PFSK-1 (cell line): ENCODE measurements around the gene PHYHIPL.

Experiments used
- FOXP2 ChIP-seq: optimal IDR thresholded peaks from 2 replicates; pipeline ENCODE3; 2011; ENCODE audit warnings: borderline replicate concordance, control low read depth, inconsistent platforms; ENCODE audit not compliant: insufficient read depth; ENCODE audit errors: extremely low read length, extremely low read depth
- POLR2AphosphoS5 ChIP-seq: IDR thresholded peaks from 2 replicates; pipeline ENCODE4 v1.6.1; 2012; ENCODE audit warnings: low read depth, mild to moderate bottlenecking, control low read depth, low read length, moderate library complexity
- SIN3A ChIP-seq: IDR thresholded peaks from 2 replicates; pipeline ENCODE4 v1.6.1; 2012; ENCODE audit warnings: mild to moderate bottlenecking, low read length, moderate library complexity, borderline replicate concordance; ENCODE audit not compliant: insufficient read depth
- TAF1 ChIP-seq: IDR thresholded peaks from 2 replicates; pipeline ENCODE4 v1.6.1; 2012; ENCODE audit warnings: low read length, control low read depth, borderline replicate concordance; ENCODE audit not compliant: insufficient read depth
- TF ChIP-seq, protein P1 (sequence below), 2 experiments: IDR thresholded peaks; 2 replicates each; pipeline versions ENCODE4 v1.6.1 to v1.8.0; 2011 to 2012; ENCODE audit warnings: low read depth in 2 of 2, low read length in 2 of 2, control low read depth in 1 of 2, inconsistent platforms in 1 of 2, mild to moderate bottlenecking in 1 of 2, moderate library complexity in 1 of 2; ENCODE audit not compliant: insufficient read depth in 1 of 2

PHYHIPL gene

DNA sequence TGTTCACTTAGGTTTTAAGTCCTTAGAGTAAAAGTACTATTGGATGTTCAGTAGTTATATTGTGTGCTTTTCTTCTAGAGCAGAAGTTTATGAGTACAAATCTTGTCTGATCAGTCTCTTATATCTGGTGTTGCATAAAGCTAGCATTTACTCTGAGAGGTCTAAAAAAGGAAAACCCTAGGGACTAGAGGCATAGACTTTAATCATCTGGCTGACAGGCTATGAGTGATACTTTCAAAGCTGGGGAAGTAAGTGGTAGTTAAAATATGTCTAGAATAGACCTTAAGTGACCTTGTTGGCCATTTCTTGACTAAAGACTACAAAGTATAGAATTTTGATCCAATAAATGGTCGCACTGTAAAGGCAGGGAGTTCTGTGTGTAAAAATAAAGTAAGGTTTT, 32.9 kb upstream of the PHYHIPL start:
- TF ChIP-seq, protein P1, sequence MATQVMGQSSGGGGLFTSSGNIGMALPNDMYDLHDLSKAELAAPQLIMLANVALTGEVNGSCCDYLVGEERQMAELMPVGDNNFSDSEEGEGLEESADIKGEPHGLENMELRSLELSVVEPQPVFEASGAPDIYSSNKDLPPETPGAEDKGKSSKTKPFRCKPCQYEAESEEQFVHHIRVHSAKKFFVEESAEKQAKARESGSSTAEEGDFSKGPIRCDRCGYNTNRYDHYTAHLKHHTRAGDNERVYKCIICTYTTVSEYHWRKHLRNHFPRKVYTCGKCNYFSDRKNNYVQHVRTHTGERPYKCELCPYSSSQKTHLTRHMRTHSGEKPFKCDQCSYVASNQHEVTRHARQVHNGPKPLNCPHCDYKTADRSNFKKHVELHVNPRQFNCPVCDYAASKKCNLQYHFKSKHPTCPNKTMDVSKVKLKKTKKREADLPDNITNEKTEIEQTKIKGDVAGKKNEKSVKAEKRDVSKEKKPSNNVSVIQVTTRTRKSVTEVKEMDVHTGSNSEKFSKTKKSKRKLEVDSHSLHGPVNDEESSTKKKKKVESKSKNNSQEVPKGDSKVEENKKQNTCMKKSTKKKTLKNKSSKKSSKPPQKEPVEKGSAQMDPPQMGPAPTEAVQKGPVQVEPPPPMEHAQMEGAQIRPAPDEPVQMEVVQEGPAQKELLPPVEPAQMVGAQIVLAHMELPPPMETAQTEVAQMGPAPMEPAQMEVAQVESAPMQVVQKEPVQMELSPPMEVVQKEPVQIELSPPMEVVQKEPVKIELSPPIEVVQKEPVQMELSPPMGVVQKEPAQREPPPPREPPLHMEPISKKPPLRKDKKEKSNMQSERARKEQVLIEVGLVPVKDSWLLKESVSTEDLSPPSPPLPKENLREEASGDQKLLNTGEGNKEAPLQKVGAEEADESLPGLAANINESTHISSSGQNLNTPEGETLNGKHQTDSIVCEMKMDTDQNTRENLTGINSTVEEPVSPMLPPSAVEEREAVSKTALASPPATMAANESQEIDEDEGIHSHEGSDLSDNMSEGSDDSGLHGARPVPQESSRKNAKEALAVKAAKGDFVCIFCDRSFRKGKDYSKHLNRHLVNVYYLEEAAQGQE (IDR thresholded peaks at IDR 0.05; ENCODE audit: insufficient read depth in 1 of 2, low read depth in 2 of 2, low read length in 2 of 2): no peak
- TF ChIP-seq POLR2AphosphoS5 (no peak), SIN3A (no peak), FOXP2 (no peak), TAF1 (no peak)

GRCh38 chr10:59148701-59149100, 27.7 kb upstream of the PHYHIPL start:
- TF ChIP-seq TAF1: no peak
- TF ChIP-seq POLR2AphosphoS5: no peak
- TF ChIP-seq, protein P1 (IDR thresholded peaks at IDR 0.05; ENCODE audit: insufficient read depth in 1 of 2, low read depth in 2 of 2, low read length in 2 of 2): no peak
- TF ChIP-seq SIN3A: no peak
- no peak for TF ChIP-seq FOXP2

DNA sequence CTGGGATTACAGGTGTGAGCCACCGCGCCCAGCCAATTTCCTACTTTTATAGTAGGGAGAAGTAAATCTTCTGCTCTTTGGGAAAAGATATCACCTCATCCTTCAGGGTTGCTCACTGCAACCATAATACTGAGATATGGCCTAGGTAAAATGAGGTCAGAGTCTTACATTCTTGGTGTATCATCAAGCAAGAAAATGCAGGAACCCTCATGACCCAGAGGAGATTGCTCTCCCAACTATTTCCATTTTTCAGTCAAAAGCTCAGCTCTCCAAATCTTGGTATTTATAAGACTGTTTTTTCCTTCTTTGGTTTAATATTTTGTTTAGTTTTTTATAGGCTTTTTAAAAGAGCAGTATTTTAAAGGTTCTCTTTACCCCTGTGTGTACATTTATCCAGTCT, 20.9 kb upstream of the PHYHIPL start:
- TF ChIP-seq TAF1: no peak
- TF ChIP-seq POLR2AphosphoS5: no peak
- TF ChIP-seq FOXP2: no peak

DNA sequence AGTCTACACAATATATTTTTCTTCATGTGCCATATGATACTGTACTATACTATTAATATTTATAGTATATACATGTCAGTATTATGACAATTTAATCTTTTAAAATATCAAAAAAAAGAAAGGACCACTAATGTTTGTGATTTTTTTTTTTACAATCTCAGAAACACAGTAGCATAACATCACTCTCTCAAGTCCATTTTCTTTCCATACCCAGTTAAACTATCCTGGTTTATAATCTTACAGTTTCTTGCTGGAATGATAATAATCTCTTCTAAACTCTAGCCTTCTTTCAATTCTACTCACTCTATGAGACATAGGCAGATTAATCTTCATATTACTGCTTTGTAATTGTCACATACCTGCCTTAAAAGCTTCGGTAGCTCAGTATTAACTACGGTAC, 8.9 kb upstream of the PHYHIPL start:
- TF ChIP-seq SIN3A: no peak
- TF ChIP-seq POLR2AphosphoS5: no peak
- no peak for TF ChIP-seq TAF1
- TF ChIP-seq, protein P1 (IDR thresholded peaks at IDR 0.05; ENCODE audit: insufficient read depth in 1 of 2, low read depth in 2 of 2, low read length in 2 of 2): no peak
- TF ChIP-seq FOXP2: no peak

GRCh38 chr10:59172567-59172966, 3.9 kb upstream of the PHYHIPL start:
- TF ChIP-seq SIN3A: no peak
- TF ChIP-seq TAF1: no peak
- TF ChIP-seq FOXP2: no peak
- TF ChIP-seq, protein P1 (IDR thresholded peaks at IDR 0.05; ENCODE audit: insufficient read depth in 1 of 2, low read depth in 2 of 2, low read length in 2 of 2): no peak
- TF ChIP-seq POLR2AphosphoS5: no peak
